ENCODE data around the gene PLEKHA8. TPM values are rescaled to one million over a fixed set of nuclear protein-coding genes. Genes with fewer than 3 reads are reported as not detected.

The PLEKHA8 gene
- total and polyA plus RNA-seq, 2 of the 8 experiments (the other 6 are each of a cell fraction or from before 2014, with no cell fraction given), result 10.7 to 44.0 TPM

DNA sequence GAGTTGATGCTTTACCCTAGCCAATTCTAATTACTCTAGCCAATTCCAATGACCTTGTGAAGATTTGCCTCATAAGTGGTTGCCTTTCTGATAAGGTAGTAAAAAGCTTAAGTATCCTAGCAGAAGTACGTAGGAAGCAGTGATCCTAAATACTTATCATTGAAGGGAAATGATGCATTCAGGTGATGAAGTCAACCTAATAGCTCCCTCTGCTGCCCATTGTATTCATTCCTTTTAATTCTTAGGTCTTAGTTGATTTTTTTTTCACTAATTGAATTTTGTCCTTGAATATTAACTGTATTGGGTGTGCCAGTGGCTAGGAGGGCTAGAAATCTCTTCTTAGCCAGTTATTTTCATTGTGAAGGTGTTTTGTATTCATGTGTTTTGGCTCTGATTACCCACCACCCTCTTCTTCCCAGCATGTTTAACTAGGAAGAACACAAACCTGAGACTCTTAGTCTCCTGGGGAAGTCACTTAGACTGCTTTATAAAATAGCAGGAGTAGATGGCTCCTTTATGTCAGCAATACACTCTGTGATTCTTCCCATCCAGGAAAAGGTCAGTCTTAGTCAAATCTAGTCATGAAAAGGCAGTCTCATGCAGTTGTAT lies 46.3 kb downstream of the PLEKHA8 start (continued):
- no peak for TF ChIP-seq FOSL1 (IDR thresholded peaks at IDR 0.05; ENCODE audit: insufficient read depth, low read depth, low read length)
